Ammon's horn (tissue), 1 donor: ENCODE measurements around the gene CHST6.
"Not testable (repeated sequence)": the region's sequence is repeated elsewhere in the genome, so short reads cannot be mapped to it uniquely, and the experiment has no call there.

Source experiments
- DNase-seq: peaks from one replicate; pipeline ENCODE4 v3.0.0-alpha.2; 2016; ENCODE audit warnings: low spot score

Gene CHST6

DNA sequence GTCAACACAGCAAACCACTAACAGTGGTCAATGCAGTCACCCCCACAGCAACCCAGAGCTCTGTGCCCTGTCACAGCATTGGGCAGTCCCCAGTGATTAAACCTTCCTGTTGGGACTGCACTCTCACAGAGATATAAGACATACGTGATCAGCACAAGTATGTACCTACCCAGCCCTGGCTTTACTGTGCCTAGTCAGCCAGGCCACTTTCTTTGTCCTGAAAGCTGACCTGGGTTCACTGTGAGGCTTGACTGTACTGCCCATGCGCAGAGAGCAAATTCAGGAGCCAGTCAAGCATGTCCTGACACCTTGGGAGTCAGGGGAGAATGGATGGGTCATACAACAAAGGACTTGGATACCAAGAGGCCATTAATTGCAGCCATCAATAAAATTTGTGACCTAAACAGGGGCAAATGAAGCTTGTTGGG lies 19.8 kb downstream of the CHST6 start:
- no peak for DNase-seq

DNA sequence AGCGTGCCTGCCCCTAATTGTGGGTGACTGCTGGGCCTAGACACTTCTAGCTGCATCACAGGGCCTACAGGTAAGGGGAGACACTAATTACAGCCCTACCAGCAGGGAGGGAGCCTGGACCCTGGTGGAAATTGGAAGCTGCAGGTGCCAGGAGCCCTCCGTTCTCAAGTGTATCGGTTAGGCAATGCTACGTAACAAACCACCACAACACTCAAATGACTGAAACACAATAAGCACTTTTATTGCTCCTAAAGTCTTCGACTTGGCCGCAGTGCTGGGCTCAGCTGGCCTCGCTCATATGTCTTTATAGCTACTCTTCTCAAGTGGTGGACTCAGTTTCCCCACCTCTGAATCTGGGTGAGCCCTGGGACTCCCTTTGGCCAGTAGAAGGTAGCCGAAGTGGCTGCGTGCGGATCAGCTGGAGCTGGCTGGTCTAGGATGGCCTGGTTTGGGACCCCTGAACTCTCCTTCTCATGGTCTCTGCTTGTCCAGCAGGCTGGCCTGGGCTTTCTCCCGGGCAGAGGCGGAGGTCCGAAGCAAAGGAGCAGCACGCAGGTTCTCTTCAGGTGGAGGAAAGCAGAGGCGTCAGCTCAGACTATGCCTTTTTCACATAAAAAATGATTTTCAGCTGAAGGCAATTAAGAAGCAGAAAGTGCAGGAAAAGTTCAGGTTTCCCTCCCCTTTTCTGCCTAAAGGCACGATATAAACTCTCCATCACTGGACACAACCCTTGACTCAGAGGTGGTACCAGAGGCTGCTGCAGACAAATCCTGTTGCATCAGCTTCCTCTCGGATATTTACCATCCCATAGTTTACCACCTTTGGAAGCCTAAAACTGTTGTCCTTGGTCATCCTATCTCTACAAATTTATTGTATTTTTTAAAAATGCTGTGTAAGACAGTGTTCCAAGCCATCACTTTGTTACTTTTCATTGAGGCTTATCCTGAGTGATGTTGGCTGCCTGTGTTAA lies 22.0 kb downstream of the CHST6 start:
- DNase-seq: no peak

DNA sequence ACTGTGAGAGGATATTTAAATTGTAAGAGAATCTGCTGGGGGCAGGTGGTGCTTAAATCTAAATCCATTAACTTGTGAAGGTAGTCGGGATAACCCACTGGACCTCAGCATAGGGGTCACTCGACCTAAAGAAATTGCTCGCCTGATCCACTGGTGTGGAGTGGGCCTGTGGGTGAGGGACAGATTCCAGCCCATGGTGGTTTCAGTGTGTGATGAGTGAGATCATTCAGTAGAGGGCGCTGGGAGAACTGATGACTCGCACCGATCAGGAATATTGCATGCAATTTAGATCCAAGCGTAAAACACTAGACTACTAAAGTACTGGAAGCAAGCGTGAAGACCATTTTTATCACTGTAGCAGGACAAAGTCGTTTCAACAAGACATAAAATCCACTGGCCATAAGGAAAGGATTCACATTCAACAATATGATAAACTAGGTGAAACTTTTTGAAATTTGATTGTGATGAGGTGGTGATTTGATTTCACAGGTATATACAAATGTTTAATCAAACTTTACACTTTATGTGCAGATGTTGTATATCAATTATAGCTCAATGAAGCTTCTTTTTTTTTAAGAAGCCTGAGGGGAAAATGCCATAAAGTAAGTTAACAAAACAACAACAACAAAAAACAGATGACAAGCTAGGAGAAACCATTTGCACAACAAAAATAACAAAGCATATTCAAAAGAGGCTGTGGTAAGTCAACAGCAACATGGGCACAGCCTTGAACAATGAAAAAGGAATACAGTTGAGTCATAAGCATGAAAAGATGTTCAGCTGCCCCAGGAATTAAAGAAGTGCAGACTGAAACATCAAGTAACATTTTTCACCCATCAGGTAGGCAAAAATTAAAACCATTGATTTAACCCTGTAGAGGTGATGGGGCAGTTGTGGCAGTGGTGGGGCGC lies 23.3 kb downstream of the CHST6 start:
- peak; percentile 92 for DNase-seq

DNA sequence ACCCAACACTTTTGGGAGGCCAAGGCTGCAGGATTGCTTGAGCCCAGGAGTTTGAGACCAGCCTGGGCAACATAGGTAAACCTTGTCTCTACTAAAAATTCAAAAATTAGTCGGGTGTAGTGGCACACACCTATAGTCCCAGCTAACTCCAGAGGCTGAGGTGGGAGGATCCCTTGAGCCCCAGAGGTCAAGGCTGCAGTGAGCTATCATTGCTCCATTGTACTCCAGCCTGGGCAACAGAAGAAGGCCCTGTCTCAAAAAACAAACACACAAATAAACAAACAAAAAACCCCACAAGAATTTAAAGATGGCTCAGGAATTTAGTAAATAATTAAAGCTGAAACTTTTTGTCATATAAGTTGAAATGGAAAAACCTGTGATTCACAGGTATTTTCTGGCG lies 28.5 kb downstream of the CHST6 start:
- no peak for DNase-seq

DNA sequence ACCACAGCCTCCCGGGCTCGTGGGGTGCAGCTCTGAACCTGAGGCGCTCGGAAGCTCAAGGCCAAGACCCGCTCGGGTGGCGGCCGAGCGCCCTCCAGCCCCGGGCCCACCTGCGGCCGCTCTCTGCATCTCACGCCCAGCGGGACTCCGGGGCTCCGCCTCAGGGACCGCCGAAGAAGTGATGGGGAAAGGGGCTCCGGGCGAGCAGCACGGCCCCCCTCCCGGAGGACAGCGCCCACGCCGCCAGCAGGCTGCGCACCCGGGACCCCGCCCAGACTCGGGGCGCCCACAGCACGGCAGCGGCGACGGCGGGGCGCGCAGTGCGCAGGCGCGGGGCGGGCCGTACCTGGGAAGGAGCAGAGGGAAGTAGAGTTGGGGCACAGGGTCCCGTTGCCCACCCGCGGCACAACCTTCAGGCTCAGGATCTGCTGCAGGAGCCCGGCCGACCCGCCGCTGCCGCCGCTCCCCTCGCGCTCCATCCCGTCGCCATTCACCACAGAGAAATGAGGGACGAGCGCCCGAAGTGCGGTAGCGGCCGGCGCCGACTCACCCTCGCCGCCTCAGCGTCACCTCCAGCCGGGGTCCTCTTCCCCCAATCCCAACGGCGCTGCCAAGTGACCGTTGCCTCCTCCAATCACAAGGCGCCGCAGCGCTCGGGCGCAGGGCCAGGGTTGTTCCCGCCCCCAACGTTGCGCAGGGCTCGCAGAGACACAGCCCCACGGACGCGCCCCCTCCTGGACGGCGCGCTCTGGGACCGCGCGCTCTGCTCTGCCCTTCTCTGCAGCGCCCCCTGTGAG lies 30.9 kb downstream of the CHST6 start, which contains the start of gene TMEM170A:
Gene TMEM170A (minus strand): TSS at position 568 of the 797 bp plus-strand sequence. CDS start 89 bp downstream, at position 479.
- DNase-seq: peak; percentile 98

DNA sequence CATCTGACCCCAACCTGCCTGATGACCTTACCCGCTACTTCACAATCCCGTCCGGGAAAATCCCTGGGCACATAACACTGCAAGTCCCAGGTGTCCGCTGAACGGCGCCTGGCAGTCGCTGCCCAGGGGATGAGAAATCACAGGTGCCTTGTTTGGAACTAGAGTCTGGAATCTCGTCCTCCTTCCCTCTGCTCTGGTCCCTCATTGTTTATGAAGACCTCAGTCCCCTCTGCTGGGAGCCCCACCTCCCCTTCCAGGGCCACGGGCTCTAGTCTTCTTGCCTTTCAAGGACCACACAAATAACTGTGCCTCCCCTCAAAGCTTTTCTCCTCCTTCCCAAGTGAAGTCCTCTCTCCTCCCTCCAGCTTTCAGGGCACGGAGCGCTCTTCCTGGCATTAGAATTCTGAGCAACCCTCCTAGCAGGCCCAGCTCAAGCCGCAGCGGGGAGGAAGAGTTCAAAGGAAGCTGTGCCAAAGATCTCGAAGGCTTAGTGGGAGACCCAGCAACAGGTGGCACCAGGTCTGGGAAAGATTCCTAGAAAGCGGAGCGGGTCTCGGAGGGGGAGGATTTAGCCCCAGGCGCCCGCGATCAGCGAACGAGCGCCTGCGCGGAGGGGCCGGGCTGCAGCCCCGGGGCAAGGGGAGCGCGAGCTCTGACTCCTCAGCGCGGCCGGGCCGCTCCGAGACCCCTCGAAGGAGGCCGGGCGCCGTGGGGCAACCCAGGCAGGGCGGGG lies 31.7 kb downstream of the CHST6 start:
- DNase-seq: peak; percentile 49

DNA sequence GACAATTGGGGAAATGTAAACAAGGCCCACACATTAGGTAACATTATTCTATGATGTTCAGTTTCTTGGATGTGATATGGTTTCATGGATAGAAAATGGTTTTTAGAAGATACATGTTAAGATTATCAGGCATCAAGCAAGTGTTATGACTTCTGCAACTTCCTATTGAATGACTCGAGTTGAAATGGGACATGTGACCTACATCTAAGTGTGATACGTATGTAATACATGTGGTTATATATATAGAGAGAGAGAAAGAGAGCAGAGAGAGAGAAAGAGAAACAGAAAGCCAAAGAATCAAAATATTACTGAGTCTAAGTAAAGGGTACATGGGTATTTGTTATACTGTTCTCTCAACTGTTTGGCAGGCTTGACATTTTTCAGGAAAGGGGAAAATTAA lies 32.4 kb downstream of the CHST6 start:
- no peak for DNase-seq

DNA sequence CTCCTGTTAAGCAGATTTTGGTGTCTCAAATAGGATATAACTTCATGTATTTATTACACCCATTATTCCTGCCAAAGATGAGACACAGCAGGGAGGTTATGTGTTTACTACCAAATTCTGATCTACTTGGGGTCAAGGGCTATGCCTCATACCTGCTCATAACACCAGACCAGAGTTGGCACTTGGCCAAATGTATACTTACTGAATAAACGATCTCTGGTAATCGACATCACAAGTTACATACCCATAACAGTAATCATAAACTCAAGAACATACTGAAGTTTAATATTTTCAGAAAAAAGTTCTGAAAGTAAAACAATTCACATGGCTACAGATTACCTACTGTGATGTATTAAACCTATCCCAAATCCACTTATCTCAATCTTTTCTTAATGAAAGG lies 33.7 kb downstream of the CHST6 start:
- no peak for DNase-seq

DNA sequence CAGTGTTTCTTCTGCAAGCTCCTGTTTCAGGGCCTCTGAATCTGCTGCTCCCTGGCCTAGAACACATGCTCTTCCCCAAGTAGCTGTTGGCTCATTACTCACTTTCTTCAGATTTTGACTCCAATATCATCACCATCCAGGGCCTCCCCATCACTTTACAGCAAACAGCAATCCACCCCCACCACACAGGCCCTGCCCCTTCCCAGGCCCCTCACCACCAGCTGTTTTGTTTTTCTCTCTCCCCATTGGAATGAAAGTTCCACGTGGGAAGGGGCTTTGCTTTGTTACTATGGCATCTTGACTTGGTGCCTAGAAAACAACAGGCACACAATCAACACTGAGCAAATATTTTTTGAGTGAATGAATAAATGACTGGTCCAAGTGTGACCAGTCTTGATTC lies 34.8 kb downstream of the CHST6 start:
- DNase-seq: no peak

DNA sequence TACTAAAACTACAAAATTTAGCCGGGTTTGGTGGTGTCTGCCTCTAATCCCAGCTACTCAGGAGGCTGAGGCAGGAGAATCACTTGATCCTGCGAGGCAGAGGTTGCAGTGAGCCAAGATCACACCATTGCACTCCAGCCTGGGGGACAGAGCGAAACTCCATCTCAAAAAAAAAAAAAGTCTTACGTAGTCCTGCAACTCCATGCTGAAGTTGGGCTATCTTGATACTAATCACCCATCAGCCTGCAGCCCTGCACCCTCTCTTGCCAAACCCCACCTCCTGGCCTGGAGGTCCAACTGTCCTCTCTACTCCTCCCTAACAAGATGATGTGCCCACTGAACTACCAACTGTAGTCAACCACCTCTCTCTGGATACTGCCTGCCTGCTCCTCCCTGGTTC lies 35.5 kb downstream of the CHST6 start:
- no peak for DNase-seq

DNA sequence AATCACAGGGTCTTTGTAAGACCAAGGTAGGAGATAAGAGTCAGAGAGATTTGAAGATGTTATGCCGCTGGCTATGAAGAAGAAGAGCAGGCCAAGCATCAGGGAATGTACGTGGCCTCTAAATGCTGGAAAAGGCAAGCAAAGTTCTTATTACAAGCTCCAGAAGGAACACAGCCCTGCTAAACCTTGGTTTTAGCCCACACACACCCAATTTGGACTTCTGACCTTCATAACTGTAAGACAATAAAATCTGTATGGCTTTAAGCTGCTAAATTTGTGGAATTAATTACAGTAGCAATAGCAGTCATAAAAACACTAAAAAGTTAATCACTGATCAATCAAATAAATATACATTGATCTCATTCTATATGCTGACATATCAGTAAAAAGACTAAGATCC lies 36.8 kb downstream of the CHST6 start:
- DNase-seq: no peak

DNA sequence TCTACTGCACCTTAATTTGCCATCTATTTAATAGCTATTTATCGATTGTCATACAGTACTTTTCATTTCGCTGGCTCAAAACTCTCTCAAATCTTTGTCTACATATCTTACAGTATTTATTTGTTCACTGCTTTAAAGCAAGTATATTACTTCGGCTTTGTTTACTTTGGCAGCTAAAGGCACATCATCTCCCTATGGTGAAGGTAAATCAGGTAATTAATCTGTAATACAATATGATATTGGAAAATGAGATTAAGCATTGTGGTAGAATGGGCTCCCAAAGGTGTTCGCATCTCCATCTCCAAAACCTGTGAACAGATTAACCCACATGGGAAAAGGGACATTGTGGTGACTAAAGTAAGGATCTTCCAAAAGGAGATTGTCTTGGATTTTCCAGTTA lies 37.2 kb downstream of the CHST6 start:
- DNase-seq: no peak

DNA sequence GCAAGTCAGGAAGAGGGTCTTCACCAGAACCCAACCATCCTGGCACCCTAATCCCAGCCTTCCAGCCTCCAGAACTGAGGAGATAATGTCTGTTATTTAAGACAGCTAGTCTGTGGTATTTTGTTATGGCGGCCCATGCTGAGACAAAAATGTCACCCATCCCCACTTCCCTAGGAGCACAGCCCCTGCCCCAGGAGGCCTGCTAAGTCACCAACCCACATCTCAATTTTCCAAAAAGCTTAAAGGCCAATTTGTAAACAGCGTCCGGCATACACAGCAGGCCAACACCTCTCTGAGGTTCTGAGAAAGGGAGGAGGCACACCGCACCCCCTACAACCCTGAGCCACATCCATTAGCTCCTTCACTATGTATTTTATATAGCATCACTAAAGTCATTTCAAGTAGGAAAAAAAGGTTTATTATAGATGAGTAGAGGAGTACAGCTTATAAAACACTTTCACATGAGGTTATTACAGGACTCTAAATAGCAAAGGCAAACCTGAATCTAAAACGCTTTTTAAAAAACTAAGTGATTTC lies 37.7 kb downstream of the CHST6 start:
- no peak for DNase-seq

DNA sequence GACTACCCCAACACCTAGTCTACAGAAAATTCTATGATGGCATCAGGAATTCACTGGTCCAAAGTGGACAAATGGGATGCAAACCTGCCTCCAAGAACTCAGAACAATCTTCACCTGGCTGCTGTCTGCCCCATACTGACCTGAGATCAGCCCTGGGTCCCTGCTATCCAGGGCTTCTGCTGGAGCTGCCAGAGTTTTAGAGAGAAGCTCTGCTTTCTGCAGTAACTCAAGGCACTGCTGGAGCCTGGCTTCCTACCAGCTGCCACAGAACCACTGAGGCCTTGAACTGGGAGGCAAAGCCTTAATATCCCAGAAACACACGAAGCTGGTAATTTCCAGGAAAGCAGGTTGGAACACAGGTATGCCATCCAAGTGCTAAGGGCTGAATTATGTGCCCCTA lies 38.3 kb downstream of the CHST6 start:
- no peak for DNase-seq

DNA sequence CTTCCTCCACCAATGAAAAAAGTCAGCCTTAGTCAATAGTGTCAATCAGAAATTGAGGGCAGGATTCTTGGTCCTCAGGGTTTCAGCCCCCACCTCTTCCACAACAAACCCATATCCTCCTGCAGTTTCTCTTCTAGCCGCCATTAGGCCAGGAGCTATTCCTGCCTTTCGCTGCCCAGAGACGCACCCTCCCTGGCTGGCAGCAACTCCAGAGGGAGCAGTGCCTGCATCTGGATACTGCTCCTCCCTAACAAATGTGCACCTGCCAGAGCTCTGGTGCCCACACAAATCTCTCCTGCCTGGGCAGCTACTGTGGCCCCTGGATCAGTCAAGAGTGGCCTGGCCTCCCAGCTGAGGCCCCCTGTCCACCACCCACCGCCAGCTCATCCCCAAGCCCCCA lies 38.8 kb downstream of the CHST6 start:
- DNase-seq: not testable (repeated sequence)

DNA sequence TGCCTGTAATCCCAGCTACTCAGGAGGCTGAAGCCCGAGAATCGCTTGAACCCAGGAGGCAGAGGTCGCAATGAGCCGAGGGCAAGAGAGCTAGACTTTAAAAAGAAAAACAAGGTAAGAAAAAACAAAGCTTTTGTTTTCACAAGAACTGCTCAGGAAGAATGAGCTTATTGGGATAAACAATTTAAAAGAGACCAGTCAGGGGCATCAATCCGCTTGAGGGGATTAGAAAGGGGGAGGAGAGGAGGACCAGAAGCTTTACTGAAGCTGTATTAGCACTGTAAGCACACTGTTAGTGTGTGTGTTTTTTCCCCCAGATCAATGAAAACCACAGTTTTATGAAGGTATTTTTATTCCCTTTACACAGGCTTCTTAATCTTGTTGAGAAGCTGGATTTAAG lies 39.6 kb downstream of the CHST6 start:
- no peak for DNase-seq

DNA sequence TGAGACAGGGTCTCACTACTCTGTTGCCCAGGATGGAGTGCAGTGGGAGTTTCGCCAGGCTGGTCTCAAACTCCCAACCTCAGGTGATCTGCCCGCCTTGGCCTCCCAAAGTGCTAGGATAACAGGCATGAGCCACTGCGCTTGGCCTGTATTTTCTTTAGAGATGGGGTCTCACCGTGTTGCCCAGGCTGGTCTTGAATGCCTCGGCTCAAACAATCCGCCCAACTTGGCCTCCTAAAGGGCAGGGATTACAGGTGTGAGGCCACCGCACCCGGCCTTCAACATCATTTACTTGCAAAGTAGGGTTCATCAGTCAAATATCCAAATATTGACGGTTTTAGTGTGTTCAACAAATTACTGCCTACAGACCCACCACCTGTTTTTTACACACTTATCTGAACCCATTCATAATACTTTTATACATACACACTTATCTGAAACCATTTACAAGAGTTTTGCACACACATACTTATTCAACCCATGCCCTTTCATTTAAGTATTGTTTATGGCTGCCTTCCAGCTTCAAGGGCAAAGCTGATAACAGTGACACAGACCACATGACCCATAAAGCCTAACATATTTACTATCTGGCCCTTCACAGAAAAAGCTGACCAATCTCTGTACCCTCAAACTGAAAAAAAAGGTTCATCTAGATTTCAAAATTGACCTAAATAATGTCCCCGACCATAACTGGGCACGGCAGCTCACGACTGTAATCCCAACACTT lies 42.6 kb downstream of the CHST6 start:
- no peak for DNase-seq

DNA sequence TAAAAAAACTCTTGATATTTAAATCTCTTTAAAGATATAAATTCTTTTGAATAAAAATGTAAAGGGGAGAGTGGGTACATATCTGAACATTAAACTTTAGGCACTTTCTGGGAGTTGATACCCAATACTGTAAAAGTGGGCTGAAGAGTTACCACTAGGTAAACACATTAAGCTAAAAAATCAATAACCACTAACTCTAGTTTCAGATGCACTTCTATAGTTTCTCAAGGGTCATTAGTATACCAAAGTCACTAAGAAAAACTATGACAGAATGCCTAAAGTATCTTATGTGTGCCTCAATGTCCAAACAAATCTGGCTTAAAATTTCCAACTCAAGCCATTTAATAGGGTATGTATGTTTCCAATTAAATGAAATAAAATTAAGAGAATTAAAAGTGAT lies 48.8 kb downstream of the CHST6 start:
- no peak for DNase-seq

DNA sequence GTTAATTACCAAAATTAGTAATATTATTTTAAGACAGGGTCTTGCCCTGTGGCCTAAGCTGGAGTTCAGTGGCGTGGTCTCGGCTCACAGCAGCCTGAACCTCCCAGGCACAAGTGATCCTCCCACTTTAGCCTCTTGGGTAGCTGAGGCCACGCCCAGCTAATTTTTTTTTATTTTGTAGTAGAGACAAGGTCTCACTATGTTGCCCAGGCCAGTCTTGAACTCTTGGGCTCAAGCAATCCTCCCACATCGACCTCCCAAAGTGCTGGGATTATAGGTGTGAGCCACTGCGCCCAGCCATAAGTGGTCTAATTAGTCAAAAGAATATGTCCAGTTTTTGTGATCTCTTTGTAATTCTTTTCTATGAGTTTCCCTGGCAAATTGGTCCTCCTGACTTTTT lies 49.9 kb downstream of the CHST6 start:
- DNase-seq: no peak

DNA sequence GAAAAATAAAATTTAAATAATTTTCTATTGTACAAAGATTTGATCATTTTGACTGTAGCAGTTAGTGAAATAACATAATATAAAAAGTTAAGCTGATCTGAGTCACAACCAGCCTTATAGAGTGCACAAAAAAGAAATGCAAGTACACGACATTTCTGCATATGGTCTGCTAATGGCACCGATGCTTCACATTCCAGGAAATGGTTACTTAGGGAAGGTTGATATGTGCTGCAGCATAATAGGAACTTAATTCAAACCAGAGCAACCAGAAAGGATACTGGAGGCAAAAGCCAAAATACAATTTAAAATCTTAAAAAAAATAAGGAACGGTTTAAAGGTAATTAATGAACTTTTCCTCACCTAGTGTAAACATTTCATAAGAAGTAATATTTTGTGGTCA lies 51.9 kb downstream of the CHST6 start:
- no peak for DNase-seq
